IMR-90 (cell line): ENCODE results near the gene PTPRN2. TPM values are rescaled to one million over a fixed set of nuclear protein-coding genes. Genes with fewer than 3 reads are reported as not detected.

Experiments used
- ATAC-seq: fragments of 200-7000 bp; cut with Tn5 transposase; 2 replicates; pipeline ENCODE4 v1.9.1; 2020; ENCODE audit warnings: low read depth, mild to moderate bottlenecking, moderate library complexity
- BruUV-seq: library from RNA; stranded (reverse); fragments of 400-500 nt; replicated peaks from 2 replicates; lab custom pipeline; 2021; lab: Mats Ljungman, UMichigan
- CTCF ChIA-PET: fragments of 300-600 bp; formaldehyde crosslinking; extraction: SDS; loops from one replicate; lab custom pipeline; 2021; ENCODE audit warnings: antibody characterized with exemption; lab: Yijun Ruan, JAX
- POLR2A ChIA-PET: fragments of 300-600 bp; sonication (Branson Sonifier 250); formaldehyde crosslinking; loops from one replicate; lab custom pipeline; 2022; ENCODE audit warnings: antibody characterized with exemption; ENCODE audit not compliant: unreplicated experiment; lab: Charles Lee
- DNase-seq: peaks from one replicate; pipeline ENCODE4 v3.0.0; 2013
- H2AFZ ChIP-seq: replicated peaks from 2 replicates; pipeline ENCODE3; 2013; ENCODE audit warnings: low read length, mild to moderate bottlenecking; ENCODE audit not compliant: poor library complexity
- H2AK5ac ChIP-seq: 2 replicates; pipeline ENCODE4 v1.6.1; 2013; ENCODE audit warnings: low read depth, low read length, inconsistent platforms
- H2AK9ac ChIP-seq: replicated peaks from 2 replicates; pipeline ENCODE3; 2013; ENCODE audit warnings: mild to moderate bottlenecking, low read depth, low read length, moderate library complexity; ENCODE audit not compliant: poor library complexity
- H2BK120ac ChIP-seq: 2 replicates; pipeline ENCODE4 v1.6.1; 2013; ENCODE audit warnings: low read depth, low read length, inconsistent platforms
- H2BK15ac ChIP-seq: 3 replicates; pipeline ENCODE4 v1.6.1; 2013; ENCODE audit warnings: low read depth, low read length, inconsistent platforms
- H2BK20ac ChIP-seq: 2 replicates; pipeline ENCODE4 v1.6.1; 2013; ENCODE audit warnings: low read depth, mild to moderate bottlenecking, inconsistent platforms, low read length, moderate library complexity
- H2BK5ac ChIP-seq: 2 replicates; pipeline ENCODE4 v1.6.1; 2013; ENCODE audit warnings: mild to moderate bottlenecking, low read depth, low read length, inconsistent platforms; ENCODE audit not compliant: poor library complexity, severe bottlenecking
- H3K14ac ChIP-seq: replicated peaks from 2 replicates; pipeline ENCODE4 v1.6.1; 2013; ENCODE audit warnings: low read depth, low read length, inconsistent platforms
- H3K18ac ChIP-seq: 2 replicates; pipeline ENCODE4 v1.6.1; 2013; ENCODE audit warnings: low read depth, low read length, control low read depth
- H3K23ac ChIP-seq: 2 replicates; pipeline ENCODE4 v1.6.1; 2013; ENCODE audit warnings: low read depth, low read length, inconsistent platforms
- H3K27ac ChIP-seq: 2 replicates; pipeline ENCODE4 v1.5.1; 2013; ENCODE audit warnings: mild to moderate bottlenecking, control low read depth, low read length; ENCODE audit not compliant: insufficient read depth
- H3K27me3 ChIP-seq: 2 replicates; pipeline ENCODE4 v1.6.1; 2013; ENCODE audit warnings: low read length; ENCODE audit not compliant: control insufficient read depth, insufficient read depth
- H3K36me3 ChIP-seq: 2 replicates; pipeline ENCODE4 v1.6.1; 2013; ENCODE audit warnings: low read length, mixed read lengths; ENCODE audit not compliant: control insufficient read depth, insufficient read depth
- H3K4ac ChIP-seq: 2 replicates; pipeline ENCODE4 v1.6.1; 2013; ENCODE audit warnings: low read depth, low read length, inconsistent platforms
- H3K4me1 ChIP-seq: 2 replicates; pipeline ENCODE4 v1.6.1; 2013; ENCODE audit warnings: low read length, mixed read lengths; ENCODE audit not compliant: control insufficient read depth, insufficient read depth
- H3K4me2 ChIP-seq: 2 replicates; pipeline ENCODE4 v1.6.1; 2013; ENCODE audit warnings: low read depth, mild to moderate bottlenecking, control low read depth, low read length, moderate library complexity
- H3K4me3 ChIP-seq: 2 replicates; pipeline ENCODE4 v1.5.1; 2013; ENCODE audit warnings: low read depth, mild to moderate bottlenecking, control low read depth, low read length, moderate library complexity; ENCODE audit not compliant: insufficient read depth
- H3K56ac ChIP-seq: 2 replicates; pipeline ENCODE4 v1.6.1; 2013; ENCODE audit warnings: low read length, inconsistent platforms; ENCODE audit not compliant: insufficient read depth; ENCODE audit errors: extremely low read depth
- H3K79me1 ChIP-seq, 2 experiments: 2 replicates each; pipeline ENCODE4 v1.6.1; 2013; ENCODE audit warnings: low read length in 2 of 2, inconsistent platforms in 1 of 2, low read depth in 1 of 2
- H3K9ac ChIP-seq: 2 replicates; pipeline ENCODE4 v1.6.1; 2013; ENCODE audit warnings: low read depth, low read length, control low read depth
- H3K9me1 ChIP-seq: 2 replicates; pipeline ENCODE4 v1.6.1; 2013; ENCODE audit warnings: low read length, inconsistent platforms; ENCODE audit not compliant: insufficient read depth
- H3K9me3 ChIP-seq: 2 replicates; pipeline ENCODE4 v1.6.1; 2013; ENCODE audit warnings: low read length; ENCODE audit not compliant: control insufficient read depth, insufficient read depth
- H4K20me1 ChIP-seq: 2 replicates; pipeline ENCODE4 v1.6.1; 2013; ENCODE audit warnings: low read length, inconsistent platforms; ENCODE audit not compliant: insufficient read depth
- H4K5ac ChIP-seq: 2 replicates; pipeline ENCODE4 v1.6.1; 2013; ENCODE audit warnings: mild to moderate bottlenecking, low read depth, low read length, control low read depth
- H4K8ac ChIP-seq, 2 experiments: 2 replicates each; pipeline ENCODE4 v1.6.1; 2013; ENCODE audit warnings: low read depth in 2 of 2, low read length in 2 of 2, control low read depth in 1 of 2, inconsistent platforms in 1 of 2
- H4K91ac ChIP-seq: 2 replicates; pipeline ENCODE4 v1.6.1; 2013; ENCODE audit warnings: low read depth, low read length, inconsistent platforms; ENCODE audit not compliant: insufficient read depth
- BHLHE40 ChIP-seq: fragments of 150-350 bp; IDR thresholded peaks from 2 replicates; pipeline ENCODE4 v1.6.1; 2016; ENCODE audit warnings: mild to moderate bottlenecking, low read depth, low read length
- CEBPB ChIP-seq: IDR thresholded peaks from 2 replicates; pipeline ENCODE4 v1.6.1; 2012; ENCODE audit warnings: low read depth, low read length, improper control_type of control experiment
- CHD1 ChIP-seq: IDR thresholded peaks from 2 replicates; pipeline ENCODE4 v1.6.1; 2012; ENCODE audit warnings: low read depth, low read length, improper control_type of control experiment
- FOS ChIP-seq: fragments of 150-350 bp; IDR thresholded peaks from 2 replicates; pipeline ENCODE4 v1.6.1; 2016; ENCODE audit warnings: low read depth, low read length
- MAFK ChIP-seq: IDR thresholded peaks from 2 replicates; pipeline ENCODE4 v1.6.1; 2012; ENCODE audit warnings: low read depth, low read length, improper control_type of control experiment
- MAZ ChIP-seq: IDR thresholded peaks from 2 replicates; pipeline ENCODE4 v1.6.1; 2012; ENCODE audit warnings: low read depth, mild to moderate bottlenecking, low read length, improper control_type of control experiment, moderate library complexity, borderline replicate concordance
- MXI1 ChIP-seq: IDR thresholded peaks from 2 replicates; pipeline ENCODE4 v1.6.1; 2012; ENCODE audit warnings: low read depth, mild to moderate bottlenecking, low read length, moderate library complexity, borderline replicate concordance
- NFE2L2 ChIP-seq: fragments of 150-350 bp; IDR thresholded peaks from 2 replicates; pipeline ENCODE4 v1.6.1; 2016; ENCODE audit warnings: low read depth, mild to moderate bottlenecking, low read length
- POLR2A ChIP-seq: IDR thresholded peaks from 2 replicates; pipeline ENCODE4 v1.6.1; 2012; ENCODE audit warnings: mild to moderate bottlenecking, low read depth, low read length
- RAD21 ChIP-seq: IDR thresholded peaks from 2 replicates; pipeline ENCODE4 v1.6.1; 2012; ENCODE audit warnings: low read length, improper control_type of control experiment
- RCOR1 ChIP-seq: IDR thresholded peaks from 2 replicates; pipeline ENCODE4 v1.6.1; 2012; ENCODE audit warnings: mild to moderate bottlenecking, low read length, improper control_type of control experiment; ENCODE audit not compliant: insufficient replicate concordance
- RFX5 ChIP-seq: IDR thresholded peaks from 2 replicates; pipeline ENCODE4 v1.8.0; 2012; ENCODE audit warnings: low read depth, mild to moderate bottlenecking, low read length, moderate library complexity
- SMC3 ChIP-seq: fragments of 150-350 bp; IDR thresholded peaks from 2 replicates; pipeline ENCODE4 v1.6.1; 2016; ENCODE audit warnings: low read depth, mild to moderate bottlenecking, antibody characterized with exemption, low read length, moderate library complexity
- WGBS, 2 experiments: methylation state at CpG; one replicate each; pipeline versions ENCODE4 v1.1.5 to v1.1.7; 2013; ENCODE audit warnings: missing lambda C conversion rate in 2 of 2; ENCODE audit not compliant: insufficient read length in 1 of 2; ENCODE audit errors: extremely low coverage in 2 of 2; 5-methylcytosine and 5-hydroxymethylcytosine counted together
- dilution Hi-C: fragments of 300-500 bp; cut with HindIII; formaldehyde crosslinking; loops from one replicate; pipeline ENCODE4 v1.14.3; 2018; ENCODE audit warnings: low sequenced_read_pairs; ENCODE audit not compliant: unreplicated experiment
- in situ Hi-C: fragments of 300-500 bp; cut with MboI; formaldehyde crosslinking; loops from 3 replicates; pipeline ENCODE4 v1.14.3; 2019; ENCODE audit warnings: low sequenced_read_pairs, inconsistent platforms, mixed read lengths
- intact Hi-C: fragments of 100-400 bp; cut with micrococcal nuclease; formaldehyde crosslinking; loops from 2 replicates; pipeline ENCODE4 v1.10.0; 2022
- polyA plus RNA-seq, 3 experiments: library from polyadenylated mRNA; depleted of rRNA; stranded (reverse); fragments of >200 nt; gene quantifications; 2 replicates each; pipeline ENCODE4 v1.2.3, GENCODE V29; 2012; ENCODE audit warnings: low replicate concordance in 1 of 3
- total RNA-seq: library from RNA; depleted of rRNA; stranded (reverse); fragments of >200 nt; gene quantifications from 2 replicates; pipeline ENCODE4 v1.2.3, GENCODE V29; 2012
- TF ChIP-seq, protein P1 (sequence below): fragments of 150-350 bp; IDR thresholded peaks from 2 replicates; pipeline ENCODE4 v1.6.1; 2016; ENCODE audit warnings: low read depth, mild to moderate bottlenecking, low read length, moderate library complexity, borderline replicate concordance
- TF ChIP-seq, protein P2 (sequence below): conservative IDR thresholded peaks from 2 replicates; pipeline ENCODE4 v1.5.1; 2012; ENCODE audit warnings: mild to moderate bottlenecking, low read depth, low read length, improper control_type of control experiment
- TF ChIP-seq, protein P3 (sequence below): fragments of 150-350 bp; IDR thresholded peaks from 2 replicates; pipeline ENCODE4 v1.6.1; 2017; ENCODE audit warnings: mild to moderate bottlenecking, antibody characterized with exemption, low read length, low read depth

PTPRN2 gene
- total and polyA plus RNA-seq, 2 of the 4 experiments (the other 2 are of a cell fraction), result 0.03 TPM; not detected in 1

DNA sequence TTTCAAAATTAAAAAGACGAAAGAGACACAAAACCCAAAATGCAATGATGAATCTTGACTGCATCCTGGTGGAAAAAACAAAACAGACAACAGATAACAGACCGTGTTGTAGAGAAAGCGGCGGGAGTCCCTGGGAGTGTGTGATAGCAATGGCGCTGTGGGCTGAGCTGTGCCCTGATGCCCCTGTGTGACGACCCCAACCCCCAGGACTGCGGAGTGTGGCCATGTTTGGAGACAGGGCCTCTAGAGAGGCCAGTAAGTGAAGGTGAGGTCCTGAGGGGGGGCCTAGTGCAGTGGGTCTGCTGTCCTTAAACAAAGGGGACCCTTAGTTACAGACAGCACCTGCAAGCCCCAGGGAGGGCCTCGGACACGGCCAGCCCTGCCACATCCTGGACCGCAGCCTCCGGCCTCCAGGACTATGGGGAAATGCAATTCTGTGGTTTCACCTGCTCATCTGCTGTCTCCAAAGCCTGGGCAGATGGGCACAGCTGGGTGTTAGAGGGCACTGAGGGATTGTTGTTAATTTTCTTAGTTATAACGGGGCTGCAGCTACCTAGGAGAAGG, 973.1 kb downstream of the PTPRN2 start:
- Histone ChIP-seq H3K9me1 (no peaks in the 10 kb centered on the region), H4K91ac (no peak overlapping the region), H3K4me1 (no peaks in the 10 kb centered on the region), H3K79me1 (no peaks in the 10 kb centered on the region), H3K4me2 (no peak overlapping the region), H3K4me3 (no peak overlapping the region), H3K9me3 (peaks cover 68% of the 10 kb centered on the region), H3K4ac (no peak overlapping the region), H2BK15ac (no peak overlapping the region), H2BK120ac (no peak overlapping the region), H3K56ac (no peak overlapping the region), H2BK5ac (no peak overlapping the region), H4K8ac (no peak overlapping the region), H3K27me3 (no peaks in the 10 kb centered on the region), H4K5ac (no peak overlapping the region), H2AFZ (no peak overlapping the region), H3K9ac (no peak overlapping the region), H2AK5ac (no peak overlapping the region), H3K27ac (no peak overlapping the region), H2AK9ac (no peak overlapping the region), H4K20me1 (no peaks in the 10 kb centered on the region), H3K23ac (no peak overlapping the region), H2BK20ac (no peak overlapping the region), H3K18ac (no peak overlapping the region), H3K14ac (no peak overlapping the region), H3K36me3 (no peaks in the 10 kb centered on the region)
- CTCF ChIA-PET, result no interaction called here
- 100% methylated on average over 2 of the region's 12 CpGs; no CpG with 5 or more reads in 1 of the 2 experiments for WGBS, 2 experiments
- ATAC-seq (no peak), DNase-seq (no peak)
- TF ChIP-seq MAZ, result no peak
- TF ChIP-seq MAFK, result no peak
- no peak for TF ChIP-seq NFE2L2
- TF ChIP-seq BHLHE40, result no peak
- TF ChIP-seq, protein P1, sequence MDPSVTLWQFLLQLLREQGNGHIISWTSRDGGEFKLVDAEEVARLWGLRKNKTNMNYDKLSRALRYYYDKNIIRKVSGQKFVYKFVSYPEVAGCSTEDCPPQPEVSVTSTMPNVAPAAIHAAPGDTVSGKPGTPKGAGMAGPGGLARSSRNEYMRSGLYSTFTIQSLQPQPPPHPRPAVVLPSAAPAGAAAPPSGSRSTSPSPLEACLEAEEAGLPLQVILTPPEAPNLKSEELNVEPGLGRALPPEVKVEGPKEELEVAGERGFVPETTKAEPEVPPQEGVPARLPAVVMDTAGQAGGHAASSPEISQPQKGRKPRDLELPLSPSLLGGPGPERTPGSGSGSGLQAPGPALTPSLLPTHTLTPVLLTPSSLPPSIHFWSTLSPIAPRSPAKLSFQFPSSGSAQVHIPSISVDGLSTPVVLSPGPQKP, result no peak
- TF ChIP-seq SMC3, result no peak
- TF ChIP-seq RFX5, result no peak
- no peak for TF ChIP-seq CEBPB
- TF ChIP-seq RCOR1, result no peak
- no peak for TF ChIP-seq CHD1
- TF ChIP-seq FOS, result no peak
- TF ChIP-seq RAD21, result no peak
- TF ChIP-seq POLR2A, result no peak
- TF ChIP-seq, protein P2, sequence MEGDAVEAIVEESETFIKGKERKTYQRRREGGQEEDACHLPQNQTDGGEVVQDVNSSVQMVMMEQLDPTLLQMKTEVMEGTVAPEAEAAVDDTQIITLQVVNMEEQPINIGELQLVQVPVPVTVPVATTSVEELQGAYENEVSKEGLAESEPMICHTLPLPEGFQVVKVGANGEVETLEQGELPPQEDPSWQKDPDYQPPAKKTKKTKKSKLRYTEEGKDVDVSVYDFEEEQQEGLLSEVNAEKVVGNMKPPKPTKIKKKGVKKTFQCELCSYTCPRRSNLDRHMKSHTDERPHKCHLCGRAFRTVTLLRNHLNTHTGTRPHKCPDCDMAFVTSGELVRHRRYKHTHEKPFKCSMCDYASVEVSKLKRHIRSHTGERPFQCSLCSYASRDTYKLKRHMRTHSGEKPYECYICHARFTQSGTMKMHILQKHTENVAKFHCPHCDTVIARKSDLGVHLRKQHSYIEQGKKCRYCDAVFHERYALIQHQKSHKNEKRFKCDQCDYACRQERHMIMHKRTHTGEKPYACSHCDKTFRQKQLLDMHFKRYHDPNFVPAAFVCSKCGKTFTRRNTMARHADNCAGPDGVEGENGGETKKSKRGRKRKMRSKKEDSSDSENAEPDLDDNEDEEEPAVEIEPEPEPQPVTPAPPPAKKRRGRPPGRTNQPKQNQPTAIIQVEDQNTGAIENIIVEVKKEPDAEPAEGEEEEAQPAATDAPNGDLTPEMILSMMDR, result no peak
- TF ChIP-seq MXI1, result no peak
- TF ChIP-seq, protein P3, sequence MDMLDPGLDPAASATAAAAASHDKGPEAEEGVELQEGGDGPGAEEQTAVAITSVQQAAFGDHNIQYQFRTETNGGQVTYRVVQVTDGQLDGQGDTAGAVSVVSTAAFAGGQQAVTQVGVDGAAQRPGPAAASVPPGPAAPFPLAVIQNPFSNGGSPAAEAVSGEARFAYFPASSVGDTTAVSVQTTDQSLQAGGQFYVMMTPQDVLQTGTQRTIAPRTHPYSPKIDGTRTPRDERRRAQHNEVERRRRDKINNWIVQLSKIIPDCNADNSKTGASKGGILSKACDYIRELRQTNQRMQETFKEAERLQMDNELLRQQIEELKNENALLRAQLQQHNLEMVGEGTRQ, result no peak
- in situ Hi-C loops, result no loop called here
- BruUV-seq, result no TSS peak
- intact Hi-C loops, result no loop called here
- dilution Hi-C loops, result no loop called here
- POLR2A ChIA-PET, result no interaction called here
